Measurements from ENCODE around the gene GRK6. TPM values are rescaled to one million over a fixed set of nuclear protein-coding genes. Genes with fewer than 3 reads are reported as not detected.
A peak's percentile ranks its signal among the peaks of the same experiment; 100 is the strongest.

The GRK6 gene
- total and polyA plus RNA-seq, 2 of the 4 experiments (the other 2 are of a cell fraction), result 25.3 to 30.1 TPM

- ChIA-PET POLR2A (ENCODE audit: unreplicated experiment) (interaction anchor here (1.9 kb wide), 1 partner anchor 23 kb away, joined by 11 read pairs; no protein-coding TSS in a partner anchor), CTCF (no interaction called here)
- Histone ChIP-seq H3K9me3 (ENCODE audit: control insufficient read depth, insufficient read depth, low read length) (no peaks in the 10 kb centered on the region), H3K56ac (ENCODE audit: extremely low read depth, insufficient read depth, low read length) (peak overlapping the region; percentile 32), H3K79me1 (ENCODE audit: low read depth in 1 of 2, low read length in 2 of 2) (peaks cover 13 to 49% of the 10 kb centered on the region in 2 experiments; a peak in 3 of 4 replicates), H2BK15ac (ENCODE audit: low read depth, low read length) (no peak overlapping the region), H3K18ac (ENCODE audit: low read depth, low read length) (peak overlapping the region; percentile 80; the same call in 1 of the 2 replicates), H3K4me2 (ENCODE audit: low read depth, low read length) (peak overlapping the region; percentile 75), H3K36me3 (ENCODE audit: control insufficient read depth, insufficient read depth, low read length) (peaks cover 23% of the 10 kb centered on the region), H4K8ac (ENCODE audit: low read depth in 2 of 2, low read length in 2 of 2) (peak overlapping the region in 1 of 2 experiments; percentile 16; a peak in 2 of 4 replicates), H3K9ac (ENCODE audit: low read depth, low read length) (peak overlapping the region; percentile 94), H3K9me1 (ENCODE audit: insufficient read depth, low read length) (peaks cover 43% of the 10 kb centered on the region), H2AK9ac (replicated peaks; ENCODE audit: low read depth, low read length, poor library complexity) (peak overlapping the region; percentile 99), H2BK5ac (ENCODE audit: low read depth, low read length, poor library complexity, severe bottlenecking) (peak overlapping the region; percentile 93), H2AK5ac (ENCODE audit: low read depth, low read length) (peak overlapping the region; percentile 91), H3K14ac (replicated peaks; ENCODE audit: low read depth, low read length) (peak overlapping the region; percentile 72; the same call in 1 of the 2 replicates), H4K5ac (ENCODE audit: low read depth, low read length) (peak overlapping the region; percentile 53; the same call in 1 of the 2 replicates), H4K20me1 (ENCODE audit: insufficient read depth, low read length) (peaks cover 55% of the 10 kb centered on the region), H3K23ac (ENCODE audit: low read depth, low read length) (peak overlapping the region; percentile 69; the same call in 1 of the 2 replicates), H3K27ac (ENCODE audit: insufficient read depth, low read length) (peak overlapping the region; percentile 93), H4K91ac (ENCODE audit: insufficient read depth, low read depth, low read length) (peak overlapping the region; percentile 80), H2BK20ac (ENCODE audit: low read depth, low read length) (no peak overlapping the region), H3K4me3 (ENCODE audit: insufficient read depth, low read depth, low read length) (peak overlapping the region; percentile 97), H3K27me3 (ENCODE audit: control insufficient read depth, insufficient read depth, low read length) (no peaks in the 10 kb centered on the region), H2BK120ac (ENCODE audit: low read depth, low read length) (no peak overlapping the region; the same call in 1 of the 2 replicates), H3K4ac (ENCODE audit: low read depth, low read length) (peak overlapping the region; percentile 91), H3K4me1 (ENCODE audit: control insufficient read depth, insufficient read depth, low read length) (peaks cover 47% of the 10 kb centered on the region), H2AFZ (replicated peaks; ENCODE audit: low read length, poor library complexity) (peak overlapping the region; percentile 85)
- peak; percentile 18 for ATAC-seq (ENCODE audit: low read depth)
- intact Hi-C loops (cut with micrococcal nuclease) (loop anchor here (2.0 kb wide), 1 partner anchor 24 kb away; the partner anchor contains the start of gene PDLIM7), in situ Hi-C loops (cut with MboI; ENCODE audit: low sequenced_read_pairs) (no loop called here), dilution Hi-C loops (cut with HindIII; ENCODE audit: low sequenced_read_pairs, unreplicated experiment) (no loop called here)
- TF ChIP-seq MAZ (IDR thresholded peaks at IDR 0.05; ENCODE audit: borderline replicate concordance, low read depth, low read length), result peak; percentile 47; the same call in 1 of the 2 replicates
- no peak for TF ChIP-seq CEBPB (IDR thresholded peaks at IDR 0.05; ENCODE audit: low read depth, low read length)
- TF ChIP-seq POLR2A (IDR thresholded peaks at IDR 0.05; ENCODE audit: low read depth, low read length), result 0 out of 2 replicates have a peak, but pooled peaks have one; percentile 51
- peak; percentile 6; the same call in 1 of the 2 replicates for TF ChIP-seq MXI1 (IDR thresholded peaks at IDR 0.05; ENCODE audit: borderline replicate concordance, low read depth, low read length)
- WGBS, 2 experiments (ENCODE audit: extremely low coverage in 2 of 2, insufficient read length in 1 of 2), result 0% methylated on average over 19 of the region's 93 CpGs; no CpG with 5 or more reads in 1 of the 2 experiments
- BruUV-seq (replicated peaks), result no TSS peak
- no peak for DNase-seq
Measured at GRCh38 chr5:177472460-177473442, 46.3 kb downstream of the GRK6 start.
